Mammary epithelial cell (primary cell): ENCODE measurements around the gene FCER2.

Experiments
- EZH2 ChIP-seq: IDR thresholded peaks from 2 replicates; pipeline ENCODE4 v1.6.1; 2012; ENCODE audit warnings: low read length, inconsistent platforms, borderline replicate concordance
- TF ChIP-seq, protein P1 (sequence below), 2 donors: IDR thresholded peaks in 1 of 2; conservative IDR thresholded peaks in 1 of 2; 2 replicates each; pipeline ENCODE4 v1.5.1; 2011 to 2012; ENCODE audit warnings: inconsistent platforms in 2 of 2, low read length in 2 of 2, mild to moderate bottlenecking in 2 of 2, control low read depth in 1 of 2, low read depth in 1 of 2; ENCODE audit not compliant: insufficient read depth in 1 of 2; ENCODE audit errors: extremely low read depth in 1 of 2

DNA sequence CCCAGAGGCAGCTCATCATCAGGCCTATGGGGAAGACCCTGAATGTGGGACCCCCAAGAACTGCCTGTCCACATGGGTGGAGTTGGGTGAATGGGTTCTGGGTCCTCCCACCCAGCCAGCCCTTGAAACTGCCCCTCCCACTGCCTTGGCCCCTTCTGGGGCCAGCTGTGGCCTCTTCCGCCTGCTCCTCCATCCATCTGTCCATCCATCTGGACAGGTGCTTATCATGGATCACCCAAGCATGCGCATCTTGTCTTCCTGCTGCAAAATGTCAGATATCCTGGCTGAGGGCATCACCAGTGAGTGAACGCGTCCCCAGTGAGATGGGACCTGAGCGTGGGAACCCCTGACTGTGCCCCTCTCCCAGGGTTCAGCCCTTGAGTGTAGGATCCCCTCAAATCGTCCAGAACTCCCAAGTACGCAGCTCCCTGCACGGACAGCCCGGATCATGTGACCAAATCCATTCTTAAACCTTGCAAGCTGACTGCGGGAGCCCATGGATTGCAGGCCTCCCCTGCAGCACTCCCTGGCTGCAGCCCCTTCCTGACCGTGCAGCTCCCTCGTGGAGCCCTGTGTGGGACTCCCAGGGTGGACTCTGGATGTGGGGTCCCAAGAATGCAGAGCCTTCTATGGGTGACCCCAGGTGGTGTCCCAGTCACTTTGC is 63.0 kb downstream of the FCER2 start:
- TF ChIP-seq, protein P1, sequence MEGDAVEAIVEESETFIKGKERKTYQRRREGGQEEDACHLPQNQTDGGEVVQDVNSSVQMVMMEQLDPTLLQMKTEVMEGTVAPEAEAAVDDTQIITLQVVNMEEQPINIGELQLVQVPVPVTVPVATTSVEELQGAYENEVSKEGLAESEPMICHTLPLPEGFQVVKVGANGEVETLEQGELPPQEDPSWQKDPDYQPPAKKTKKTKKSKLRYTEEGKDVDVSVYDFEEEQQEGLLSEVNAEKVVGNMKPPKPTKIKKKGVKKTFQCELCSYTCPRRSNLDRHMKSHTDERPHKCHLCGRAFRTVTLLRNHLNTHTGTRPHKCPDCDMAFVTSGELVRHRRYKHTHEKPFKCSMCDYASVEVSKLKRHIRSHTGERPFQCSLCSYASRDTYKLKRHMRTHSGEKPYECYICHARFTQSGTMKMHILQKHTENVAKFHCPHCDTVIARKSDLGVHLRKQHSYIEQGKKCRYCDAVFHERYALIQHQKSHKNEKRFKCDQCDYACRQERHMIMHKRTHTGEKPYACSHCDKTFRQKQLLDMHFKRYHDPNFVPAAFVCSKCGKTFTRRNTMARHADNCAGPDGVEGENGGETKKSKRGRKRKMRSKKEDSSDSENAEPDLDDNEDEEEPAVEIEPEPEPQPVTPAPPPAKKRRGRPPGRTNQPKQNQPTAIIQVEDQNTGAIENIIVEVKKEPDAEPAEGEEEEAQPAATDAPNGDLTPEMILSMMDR (conservative IDR thresholded peaks at IDR 0.05 in 1 of 2, IDR thresholded peaks at IDR 0.05 in 1 of 2; ENCODE audit: extremely low read depth in 1 of 2, insufficient read depth in 1 of 2, low read depth in 1 of 2, low read length in 2 of 2), result no peak
- TF ChIP-seq EZH2, result no peak
